GM18517 (cell line): ENCODE results near the gene ARMH1.

Experiments
- ATAC-seq: cut with Tn5 transposase; IDR thresholded peaks from one replicate; pipeline ENCODE4 v1.9.1; 2021; ENCODE audit warnings: mild to moderate bottlenecking, moderate library complexity; ENCODE audit not compliant: unreplicated experiment

Gene ARMH1

GRCh38 chr1:44674113-44675000, at the start of gene ARMH1, which contains the start of gene TMEM53:
ARMH1 (plus strand) TSS chr1:44674714; CDS start chr1:44689698, 14,984 bp downstream.
TMEM53 (minus strand) TSS chr1:44674481; CDS start chr1:44674391, 90 bp downstream.
- peak; percentile 92 for ATAC-seq

GRCh38 chr1:44625348-44625747, 49.2 kb upstream of the ARMH1 start:
- ATAC-seq, result no peak

- no peak for ATAC-seq
Observed at GRCh38 chr1:44628962-44629756, 45.4 kb upstream of the ARMH1 start.

- no peak for ATAC-seq
Observed at GRCh38 chr1:44630116-44630515, 44.4 kb upstream of the ARMH1 start.

- peak; percentile 24 for ATAC-seq
Observed at GRCh38 chr1:44631333-44631646, 43.2 kb upstream of the ARMH1 start.

GRCh38 chr1:44631647-44632539, 42.6 kb upstream of the ARMH1 start:
- peak; percentile 59 for ATAC-seq

- no peak for ATAC-seq
Observed at GRCh38 chr1:44632598-44632997, 41.9 kb upstream of the ARMH1 start.

- ATAC-seq, result no peak
Observed at GRCh38 chr1:44634606-44635189, 39.8 kb upstream of the ARMH1 start.

GRCh38 chr1:44635439-44635838, 39.1 kb upstream of the ARMH1 start:
- ATAC-seq, result no peak

GRCh38 chr1:44636083-44636687, 38.3 kb upstream of the ARMH1 start:
- no peak for ATAC-seq

GRCh38 chr1:44636688-44637598, 37.6 kb upstream of the ARMH1 start:
- no peak for ATAC-seq

GRCh38 chr1:44637702-44638411, 36.7 kb upstream of the ARMH1 start:
- no peak for ATAC-seq

GRCh38 chr1:44640200-44640853, 34.2 kb upstream of the ARMH1 start:
- no peak for ATAC-seq

- no peak for ATAC-seq
Observed at GRCh38 chr1:44641126-44642102, 33.1 kb upstream of the ARMH1 start.

GRCh38 chr1:44642255-44642654, 32.3 kb upstream of the ARMH1 start:
- no peak for ATAC-seq

GRCh38 chr1:44642925-44643324, 31.6 kb upstream of the ARMH1 start:
- no peak for ATAC-seq
